Thymus (tissue), 11 donors: ENCODE data around the gene FKBP5. TPM values are rescaled to one million over a fixed set of nuclear protein-coding genes. Genes with fewer than 3 reads are reported as not detected.
A peak's percentile ranks its signal among the peaks of the same experiment; 100 is the strongest.
"Not testable (repeated sequence)": the region's sequence is repeated elsewhere in the genome, so short reads cannot be mapped to it uniquely, and the experiment has no call there.

Experiments
- DNase-seq, 9 donors: peaks; one replicate each; pipeline ENCODE4 v3.0.0-alpha.2; 2013; ENCODE audit warnings: low spot score in 9 of 9, low read depth in 6 of 9, missing footprints in 1 of 9
- H3K27ac ChIP-seq, 2 donors: one replicate each; pipeline ENCODE4 v1.5.1; 2013; ENCODE audit warnings: control low read depth in 1 of 2, low read depth in 1 of 2, low read length in 1 of 2, mild to moderate bottlenecking in 1 of 2, moderate library complexity in 1 of 2
- H3K27me3 ChIP-seq, 2 donors: one replicate each; pipeline ENCODE4 v1.5.1; 2013; ENCODE audit warnings: low read length in 1 of 2; ENCODE audit not compliant: control insufficient read depth in 2 of 2, insufficient read depth in 1 of 2
- H3K36me3 ChIP-seq, 2 donors: one replicate each; pipeline ENCODE4 v1.5.1; 2013; ENCODE audit warnings: low read length in 1 of 2, mild to moderate bottlenecking in 1 of 2, moderate library complexity in 1 of 2; ENCODE audit not compliant: control insufficient read depth in 2 of 2, insufficient read depth in 2 of 2
- H3K4me1 ChIP-seq, 2 donors: one replicate each; pipeline ENCODE4 v1.5.1; 2013; ENCODE audit warnings: low read length in 2 of 2; ENCODE audit not compliant: control insufficient read depth in 2 of 2, insufficient read depth in 2 of 2
- H3K4me3 ChIP-seq, 2 donors: one replicate each; pipeline ENCODE4 v1.5.1; 2013; ENCODE audit warnings: low read length in 2 of 2, control low read depth in 1 of 2, mild to moderate bottlenecking in 1 of 2
- H3K9me3 ChIP-seq, 2 donors: one replicate each; pipeline ENCODE4 v1.5.1; 2013; ENCODE audit warnings: low read length in 1 of 2, mild to moderate bottlenecking in 1 of 2; ENCODE audit not compliant: control insufficient read depth in 2 of 2, insufficient read depth in 1 of 2
- WGBS: extraction: QIAGEN DNeasy Blood & Tissue Kit; methylation state at CpG from one replicate; pipeline ENCODE4 v1.1.7; 2013; 5-methylcytosine and 5-hydroxymethylcytosine counted together
- polyA plus RNA-seq: library from polyadenylated mRNA; stranded (reverse); fragments of 200-250 nt; gene quantifications from one replicate; pipeline ENCODE4 v1.2.3, GENCODE V29; 2013
- total RNA-seq: library from RNA; stranded (reverse); fragments of 120-200 nt; gene quantifications from one replicate; pipeline ENCODE4 v1.2.4, GENCODE V29; 2013
- donor health status: healthy.

FKBP5 gene
- total and polyA plus RNA-seq, 2 donors, result 34.2 to 338 TPM

- no peak overlapping the region for H3K27ac ChIP-seq
- peaks cover 0 to 2% of the 10 kb centered on the region in 2 donors for H3K27me3 ChIP-seq
- H3K4me1 ChIP-seq, result no peaks in the 10 kb centered on the region
- H3K9me3 ChIP-seq, result peaks cover 0 to 11% of the 10 kb centered on the region in 2 donors
- 69% methylated on average over 5 of the region's 5 CpGs for WGBS
- no peaks in the 10 kb centered on the region for H3K36me3 ChIP-seq
- peak; percentile 29 to 80 (median 58) for DNase-seq
- no peak overlapping the region for H3K4me3 ChIP-seq
These were observed 136.3 kb downstream of the FKBP5 start for GRCh38 chr6:35552285-35552917.

- no peaks in the 10 kb centered on the region for H3K36me3 ChIP-seq
- H3K9me3 ChIP-seq, result peaks cover 0 to 11% of the 10 kb centered on the region in 2 donors
- H3K27me3 ChIP-seq, result no peaks in the 10 kb centered on the region
- no peaks in the 10 kb centered on the region for H3K4me1 ChIP-seq
- no peak overlapping the region for H3K4me3 ChIP-seq
- no peak overlapping the region for H3K27ac ChIP-seq
- no peak for DNase-seq
- 90% methylated on average over 1 of the region's 1 CpG for WGBS
These were observed 138.3 kb downstream of the FKBP5 start for GRCh38 chr6:35550437-35550836.

GRCh38 chr6:35547676-35548075 lies 141.0 kb downstream of the FKBP5 start:
- peaks cover 0 to 11% of the 10 kb centered on the region in 2 donors for H3K9me3 ChIP-seq
- H3K4me3 ChIP-seq, result no peak overlapping the region
- H3K4me1 ChIP-seq, result peaks cover 0 to 7% of the 10 kb centered on the region in 2 donors
- no peaks in the 10 kb centered on the region for H3K27me3 ChIP-seq
- no peak overlapping the region for H3K27ac ChIP-seq
- no peaks in the 10 kb centered on the region for H3K36me3 ChIP-seq
- no peak for DNase-seq
- 95% methylated on average over 6 of the region's 6 CpGs for WGBS

- no peak overlapping the region for H3K4me3 ChIP-seq
- no peaks in the 10 kb centered on the region for H3K27me3 ChIP-seq
- WGBS, result 89% methylated on average over 13 of the region's 13 CpGs
- H3K27ac ChIP-seq, result no peak overlapping the region
- DNase-seq, result no peak
- peaks cover 0 to 9% of the 10 kb centered on the region in 2 donors for H3K9me3 ChIP-seq
- no peaks in the 10 kb centered on the region for H3K36me3 ChIP-seq
- peaks cover 0 to 7% of the 10 kb centered on the region in 2 donors for H3K4me1 ChIP-seq
These were observed 143.8 kb downstream of the FKBP5 start for GRCh38 chr6:35544769-35545361.

- no peaks in the 10 kb centered on the region for H3K36me3 ChIP-seq
- peaks cover 0 to 7% of the 10 kb centered on the region in 2 donors for H3K4me1 ChIP-seq
- 92% methylated on average over 16 of the region's 16 CpGs for WGBS
- H3K4me3 ChIP-seq, result no peak overlapping the region
- DNase-seq, result peak in 1 of 9 donors; percentile 41
- H3K27ac ChIP-seq, result no peak overlapping the region
- no peaks in the 10 kb centered on the region for H3K27me3 ChIP-seq
- peaks cover 0 to 5% of the 10 kb centered on the region in 2 donors for H3K9me3 ChIP-seq
These were observed 145.1 kb downstream of the FKBP5 start for GRCh38 chr6:35543459-35544193.

- 98% methylated on average over 2 of the region's 2 CpGs for WGBS
- H3K27ac ChIP-seq, result no peak overlapping the region
These were observed 146.9 kb downstream of the FKBP5 start for GRCh38 chr6:35541836-35542235.

GRCh38 chr6:35539223-35539622 lies 149.5 kb downstream of the FKBP5 start:
- Histone ChIP-seq H3K4me1 (peaks cover 6 to 25% of the 10 kb centered on the region in 2 donors), H3K27me3 (no peaks in the 10 kb centered on the region), H3K36me3 (no peaks in the 10 kb centered on the region), H3K27ac (no peak overlapping the region), H3K9me3 (peaks cover 0 to 5% of the 10 kb centered on the region in 2 donors), H3K4me3 (no peak overlapping the region)
- whole genome bisulfite sequencing, result 97% methylated on average over 3 of the region's 3 CpGs
- no peak for DNase-seq

More at GRCh38 chr6:35541836-35542235, 146.9 kb downstream of the FKBP5 start:
- Histone ChIP-seq H3K4me3 (no peak overlapping the region), H3K36me3 (no peaks in the 10 kb centered on the region), H3K4me1 (peaks cover 0 to 7% of the 10 kb centered on the region in 2 donors), H3K9me3 (peaks cover 0 to 5% of the 10 kb centered on the region in 2 donors), H3K27me3 (no peaks in the 10 kb centered on the region)
- DNase-seq, result no peak

- WGBS, result 96% methylated on average over 6 of the region's 6 CpGs
- not testable (repeated sequence) for H3K27me3 ChIP-seq, H3K9me3 ChIP-seq, H3K36me3 ChIP-seq, H3K27ac ChIP-seq, DNase-seq, H3K4me3 ChIP-seq
- peaks cover 13 to 33% of the 10 kb centered on the region in 2 donors for H3K4me1 ChIP-seq
These were observed 152.9 kb downstream of the FKBP5 start for GRCh38 chr6:35535847-35536246.
